UCSD-AML1 (cell line): ENCODE data around the gene C22orf39.

Source experiments
- DNase-seq: peaks from one replicate; lab custom pipeline; 2025; ENCODE audit not compliant: unreplicated experiment; lab: John Stamatoyannopoulos, UW

The C22orf39 gene

GRCh38 chr22:19402642-19403191 lies 44.8 kb downstream of the C22orf39 start:
- DNase-seq: no peak

- no peak for DNase-seq
Observed at GRCh38 chr22:19401483-19401882, 46.0 kb downstream of the C22orf39 start.

- no peak for DNase-seq
Observed at GRCh38 chr22:19400881-19401280, 46.6 kb downstream of the C22orf39 start.

- no peak for DNase-seq
Observed at GRCh38 chr22:19398652-19399051, 48.9 kb downstream of the C22orf39 start.

- DNase-seq: no peak
Observed at GRCh38 chr22:19398206-19398605, 49.3 kb downstream of the C22orf39 start.

- no peak for DNase-seq
Observed at GRCh38 chr22:19397734-19398104, 49.8 kb downstream of the C22orf39 start.

GRCh38 chr22:19396934-19397733 lies 50.4 kb downstream of the C22orf39 start:
- DNase-seq: no peak

GRCh38 chr22:19396561-19396933 lies 51.0 kb downstream of the C22orf39 start:
- DNase-seq: no peak

- no peak for DNase-seq
Observed at GRCh38 chr22:19395276-19395675, 52.2 kb downstream of the C22orf39 start.

- DNase-seq: no peak
Observed at GRCh38 chr22:19394274-19395050, 53.0 kb downstream of the C22orf39 start.

GRCh38 chr22:19393704-19394103 lies 53.8 kb downstream of the C22orf39 start:
- DNase-seq: no peak
